ENCODE results near the gene OBSCN. TPM values are rescaled to one million over a fixed set of nuclear protein-coding genes. Genes with fewer than 3 reads are reported as not detected.

OBSCN gene
- total and polyA plus RNA-seq, 12 donors: 176 to 639 (median 407) TPM

- Histone ChIP-seq H3K27ac (peak overlapping the region; percentile 65 to 94 (median 90)), H3K27me3 (no peaks in the 10 kb centered on the region), H3K9me3 (no peaks in the 10 kb centered on the region), H3K36me3 (peaks cover 0 to 3% (median 0%) of the 10 kb centered on the region in 9 donors), H3K4me1 (peaks cover 15 to 96% (median 63%) of the 10 kb centered on the region in 9 donors), H3K4me3 (peak overlapping the region in 7 of 10 donors; percentile 17 to 40 (median 33))
- TF ChIP-seq CTCF (IDR thresholded peaks at IDR 0.05): peak in 1 of 9 donors; percentile 10
- intact Hi-C loops (cut with DNase I): no loop called here
- DNase-seq: peak in 1 of 2 donors; percentile 20
- 75 to 79% methylated on average over 10 of the region's 10 CpGs for WGBS, 2 donors
- no peak for ATAC-seq
Measured at GRCh38 chr1:228370439-228370940, 162.6 kb downstream of the OBSCN start.

GRCh38 chr1:228370941-228371740 is 163.3 kb downstream of the OBSCN start:
- H3K27ac ChIP-seq: peak overlapping the region; percentile 6 to 94 (median 90)
- peaks cover 0 to 10% (median 0%) of the 10 kb centered on the region in 9 donors for H3K36me3 ChIP-seq
- no peaks in the 10 kb centered on the region for H3K9me3 ChIP-seq
- 36 to 56% methylated on average over 50 of the region's 50 CpGs for WGBS, 2 donors
- peak in 1 of 9 donors; percentile 7 for TF ChIP-seq CTCF (IDR thresholded peaks at IDR 0.05)
- H3K4me1 ChIP-seq: peaks cover 17 to 96% (median 64%) of the 10 kb centered on the region in 9 donors
- no peaks in the 10 kb centered on the region for H3K27me3 ChIP-seq
- H3K4me3 ChIP-seq: peak overlapping the region in 7 of 10 donors; percentile 17 to 40 (median 33)
- intact Hi-C loops (cut with DNase I): no loop called here
- DNase-seq: peak; percentile 67 to 83
- ATAC-seq: peak; percentile 13 to 41 (median 18)

- TF ChIP-seq CTCF (IDR thresholded peaks at IDR 0.05): no peak
- Histone ChIP-seq H3K36me3 (peaks cover 0 to 16% (median 0%) of the 10 kb centered on the region in 9 donors), H3K27ac (peak overlapping the region; percentile 6 to 94 (median 90)), H3K27me3 (no peaks in the 10 kb centered on the region), H3K4me3 (peak overlapping the region in 3 of 10 donors; percentile 16 to 28 (median 27)), H3K4me1 (peaks cover 14 to 91% (median 62%) of the 10 kb centered on the region in 9 donors), H3K9me3 (no peaks in the 10 kb centered on the region)
- DNase-seq (no peak), ATAC-seq (peak in 4 of 8 donors; percentile 1 to 39 (median 16))
- 43 to 50% methylated on average over 4 of the region's 4 CpGs for WGBS, 2 donors
- intact Hi-C loops (cut with DNase I): no loop called here
Measured at GRCh38 chr1:228371741-228372182, 163.9 kb downstream of the OBSCN start.

GRCh38 chr1:228372183-228373003 is 164.5 kb downstream of the OBSCN start:
- peaks cover 0 to 22% (median 0%) of the 10 kb centered on the region in 9 donors for H3K36me3 ChIP-seq

More at GRCh38 chr1:228372183-228373003, 164.5 kb downstream of the OBSCN start:
- H3K4me3 ChIP-seq: peak overlapping the region in 3 of 10 donors; percentile 11 to 28 (median 16)
- H3K27me3 ChIP-seq: no peaks in the 10 kb centered on the region
- no peaks in the 10 kb centered on the region for H3K9me3 ChIP-seq
- H3K4me1 ChIP-seq: peaks cover 14 to 85% (median 56%) of the 10 kb centered on the region in 9 donors
- peak overlapping the region; percentile 26 to 94 (median 90) for H3K27ac ChIP-seq
- no peak for ATAC-seq
- no peak for TF ChIP-seq CTCF (IDR thresholded peaks at IDR 0.05)
- intact Hi-C loops (cut with DNase I): no loop called here
- peak in 1 of 2 donors; percentile 48 for DNase-seq
- 47 to 58% methylated on average over 34 of the region's 34 CpGs for WGBS, 2 donors
